GM06990 (cell line): Measurements from ENCODE around the gene GDF10.

Experiments
- DNase-seq: peaks from one replicate; pipeline ENCODE4 v3.0.0-alpha.2; 2011; ENCODE audit not compliant: insufficient read length; ENCODE audit errors: extremely low read depth
- H3K27me3 ChIP-seq: replicated peaks from 2 replicates; pipeline ENCODE4 v1.6.0; 2011; ENCODE audit warnings: low read length; ENCODE audit not compliant: control insufficient read depth, insufficient read depth
- H3K36me3 ChIP-seq: 2 replicates; pipeline ENCODE4 v1.5.1; 2011; ENCODE audit warnings: low read length; ENCODE audit not compliant: control insufficient read depth, insufficient read depth
- H3K4me3 ChIP-seq: replicated peaks from 2 replicates; pipeline ENCODE4 v1.5.1; 2011; ENCODE audit warnings: low read depth, mild to moderate bottlenecking, control low read depth, low read length
- CTCF ChIP-seq: IDR thresholded peaks from 2 replicates; pipeline ENCODE4 v1.5.1; 2011; ENCODE audit warnings: low read length, control low read depth, mild to moderate bottlenecking, inconsistent platforms; ENCODE audit not compliant: insufficient read depth, poor library complexity, severe bottlenecking

Gene GDF10

GRCh38 chr10:47359626-47360418, 59.8 kb downstream of the GDF10 start:
- H3K4me3 ChIP-seq: no peak overlapping the region
- TF ChIP-seq CTCF: no peak
- H3K36me3 ChIP-seq: no peaks in the 10 kb centered on the region
- H3K27me3 ChIP-seq: no peaks in the 10 kb centered on the region; the same call in 1 of the 2 replicates
- no peak for DNase-seq

GRCh38 chr10:47360419-47361040, 60.5 kb downstream of the GDF10 start:
- H3K4me3 ChIP-seq: no peak overlapping the region
- H3K27me3 ChIP-seq: peaks cover 1% of the 10 kb centered on the region; the same call in 1 of the 2 replicates
- H3K36me3 ChIP-seq: no peaks in the 10 kb centered on the region
- no peak for DNase-seq
- TF ChIP-seq CTCF: no peak

GRCh38 chr10:47361293-47361692, 61.3 kb downstream of the GDF10 start:
- no peak for DNase-seq
- H3K27me3 ChIP-seq: peaks cover 1% of the 10 kb centered on the region; the same call in 1 of the 2 replicates
- TF ChIP-seq CTCF: peak; percentile 71
- H3K4me3 ChIP-seq: no peak overlapping the region
- no peaks in the 10 kb centered on the region for H3K36me3 ChIP-seq

- TF ChIP-seq CTCF: no peak
- peaks cover 1% of the 10 kb centered on the region; the same call in 1 of the 2 replicates for H3K27me3 ChIP-seq
- no peaks in the 10 kb centered on the region for H3K36me3 ChIP-seq
- no peak overlapping the region for H3K4me3 ChIP-seq
- DNase-seq: no peak
These were observed 62.2 kb downstream of the GDF10 start for GRCh38 chr10:47362199-47362598.
